ENCODE results near the gene MFAP2. TPM values are rescaled to one million over a fixed set of nuclear protein-coding genes. Genes with fewer than 3 reads are reported as not detected.

Gene MFAP2
- total RNA-seq, 1 donor from 2014 or later = 154 TPM

DNA sequence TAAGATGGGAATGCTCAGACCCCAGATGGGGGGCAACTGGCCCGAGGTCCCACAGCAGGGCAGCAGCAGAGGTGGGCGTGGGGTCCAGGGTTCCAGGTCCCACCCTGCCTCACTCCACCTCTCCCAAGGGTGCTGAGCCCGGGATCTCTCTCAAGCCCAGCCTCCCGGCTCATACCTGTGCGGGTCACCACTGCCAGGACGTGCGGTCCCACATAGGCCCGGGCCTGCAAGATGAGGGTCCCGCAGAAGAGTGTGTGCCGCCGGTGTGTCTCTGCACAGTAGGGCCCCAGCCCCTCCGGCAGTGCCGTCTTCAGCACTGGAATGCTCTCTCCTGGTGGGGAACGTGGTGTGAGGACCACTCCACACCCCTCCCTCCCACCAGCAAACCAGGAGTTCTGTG lies 16.4 kb upstream of the MFAP2 start:
- peaks cover 6% of the 10 kb centered on the region for H3K27me3 Mint-ChIP-seq (ENCODE audit: unreplicated experiment)
- no peaks in the 10 kb centered on the region for H3K4me1 Mint-ChIP-seq (ENCODE audit: unreplicated experiment)
- no peak overlapping the region for H3K4me3 Mint-ChIP-seq (ENCODE audit: unreplicated experiment)
- H3K36me3 Mint-ChIP-seq (ENCODE audit: low read depth, unreplicated experiment) = peaks cover 17% of the 10 kb centered on the region
- TF ChIP-seq, protein P1, sequence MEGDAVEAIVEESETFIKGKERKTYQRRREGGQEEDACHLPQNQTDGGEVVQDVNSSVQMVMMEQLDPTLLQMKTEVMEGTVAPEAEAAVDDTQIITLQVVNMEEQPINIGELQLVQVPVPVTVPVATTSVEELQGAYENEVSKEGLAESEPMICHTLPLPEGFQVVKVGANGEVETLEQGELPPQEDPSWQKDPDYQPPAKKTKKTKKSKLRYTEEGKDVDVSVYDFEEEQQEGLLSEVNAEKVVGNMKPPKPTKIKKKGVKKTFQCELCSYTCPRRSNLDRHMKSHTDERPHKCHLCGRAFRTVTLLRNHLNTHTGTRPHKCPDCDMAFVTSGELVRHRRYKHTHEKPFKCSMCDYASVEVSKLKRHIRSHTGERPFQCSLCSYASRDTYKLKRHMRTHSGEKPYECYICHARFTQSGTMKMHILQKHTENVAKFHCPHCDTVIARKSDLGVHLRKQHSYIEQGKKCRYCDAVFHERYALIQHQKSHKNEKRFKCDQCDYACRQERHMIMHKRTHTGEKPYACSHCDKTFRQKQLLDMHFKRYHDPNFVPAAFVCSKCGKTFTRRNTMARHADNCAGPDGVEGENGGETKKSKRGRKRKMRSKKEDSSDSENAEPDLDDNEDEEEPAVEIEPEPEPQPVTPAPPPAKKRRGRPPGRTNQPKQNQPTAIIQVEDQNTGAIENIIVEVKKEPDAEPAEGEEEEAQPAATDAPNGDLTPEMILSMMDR (IDR thresholded peaks at IDR 0.05; ENCODE audit: unreplicated experiment) = no peak
- no peak for DNase-seq (ENCODE audit: low spot score)
- H3K27ac Mint-ChIP-seq (ENCODE audit: unreplicated experiment) = no peak overlapping the region
- no peaks in the 10 kb centered on the region for H3K9me3 Mint-ChIP-seq (ENCODE audit: unreplicated experiment)

DNA sequence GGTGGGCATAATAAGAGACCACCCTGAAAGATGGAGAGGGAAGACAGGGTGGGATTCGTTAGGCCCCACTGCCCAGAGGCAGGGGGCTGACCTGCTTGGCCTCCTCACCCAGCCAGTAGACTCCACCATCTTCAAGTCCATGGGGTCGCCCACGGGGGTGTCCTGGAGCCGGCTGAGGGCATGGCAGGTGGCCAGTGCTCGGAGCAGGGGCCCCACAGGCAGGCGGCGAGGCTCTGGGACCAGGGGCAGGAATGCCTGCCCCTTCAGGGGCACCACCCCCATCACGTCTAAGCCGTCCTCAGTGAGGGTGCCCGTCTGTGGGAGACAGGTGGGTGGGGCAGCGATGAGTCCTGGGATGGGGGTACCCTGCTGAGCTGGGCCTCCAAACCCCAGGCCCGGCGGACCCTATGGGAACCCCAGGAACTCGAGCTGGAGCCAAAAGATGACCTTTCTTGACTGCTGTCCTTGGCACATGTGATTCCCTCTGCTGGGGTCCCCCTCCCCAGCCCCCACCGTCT lies 13.2 kb upstream of the MFAP2 start:
- Mint-ChIP-seq H3K9me3 (ENCODE audit: unreplicated experiment) (no peaks in the 10 kb centered on the region), H3K4me3 (ENCODE audit: unreplicated experiment) (no peak overlapping the region), H3K27me3 (ENCODE audit: unreplicated experiment) (peaks cover 3% of the 10 kb centered on the region), H3K4me1 (ENCODE audit: unreplicated experiment) (no peaks in the 10 kb centered on the region), H3K36me3 (ENCODE audit: low read depth, unreplicated experiment) (peaks cover 11% of the 10 kb centered on the region), H3K27ac (ENCODE audit: unreplicated experiment) (no peak overlapping the region)
- no peak for DNase-seq (ENCODE audit: low spot score)
- TF ChIP-seq, protein P1 (IDR thresholded peaks at IDR 0.05; ENCODE audit: unreplicated experiment) = no peak

DNA sequence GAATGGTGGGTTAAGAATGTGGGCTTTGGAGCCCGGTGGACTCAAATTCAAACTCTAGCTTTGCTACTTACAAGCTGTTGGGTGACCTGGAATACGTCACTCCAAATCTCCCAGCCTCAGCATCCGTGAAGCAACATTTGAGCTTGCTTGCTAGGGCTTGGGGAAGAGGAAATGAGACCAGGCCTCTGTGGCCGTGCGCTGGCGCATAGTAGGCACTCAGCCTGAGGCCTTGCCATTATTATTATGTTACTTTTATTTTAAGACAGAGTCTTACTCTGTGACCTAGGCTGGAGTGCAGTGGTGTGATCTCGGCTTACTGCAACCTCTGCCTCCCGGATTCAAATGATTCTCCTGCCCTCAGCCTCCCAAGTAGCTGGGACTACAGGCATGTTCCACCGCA lies 12.3 kb upstream of the MFAP2 start:
- no peaks in the 10 kb centered on the region for H3K9me3 Mint-ChIP-seq (ENCODE audit: unreplicated experiment)
- H3K27me3 Mint-ChIP-seq (ENCODE audit: unreplicated experiment) = peaks cover 3% of the 10 kb centered on the region
- H3K4me1 Mint-ChIP-seq (ENCODE audit: unreplicated experiment) = no peaks in the 10 kb centered on the region
- H3K36me3 Mint-ChIP-seq (ENCODE audit: low read depth, unreplicated experiment) = peaks cover 7% of the 10 kb centered on the region
- TF ChIP-seq, protein P1 (IDR thresholded peaks at IDR 0.05; ENCODE audit: unreplicated experiment) = no peak
- no peak overlapping the region for H3K4me3 Mint-ChIP-seq (ENCODE audit: unreplicated experiment)
- DNase-seq (ENCODE audit: low spot score) = no peak
- H3K27ac Mint-ChIP-seq (ENCODE audit: unreplicated experiment) = no peak overlapping the region

DNA sequence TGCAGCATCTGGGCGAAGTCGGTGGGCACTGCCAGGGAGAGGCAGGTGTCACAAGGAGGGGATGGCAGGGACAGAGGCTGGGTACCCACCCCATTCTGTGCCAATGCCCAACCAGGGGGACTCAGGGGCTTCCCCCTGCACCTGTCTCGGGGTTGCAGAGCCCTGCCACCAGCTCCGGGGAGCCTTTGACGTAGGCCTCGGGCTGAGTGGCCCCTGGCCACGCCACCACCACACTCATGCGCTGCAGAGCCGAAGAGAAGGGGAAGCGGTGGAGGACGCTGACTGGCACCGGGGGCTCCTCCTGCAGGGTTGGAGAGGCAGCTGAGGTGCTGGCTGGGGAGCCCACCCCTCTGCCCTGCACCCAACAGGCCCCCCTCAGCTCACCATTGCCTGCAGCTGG lies 11.7 kb upstream of the MFAP2 start:
- Mint-ChIP-seq H3K4me1 (ENCODE audit: unreplicated experiment) (no peaks in the 10 kb centered on the region), H3K4me3 (ENCODE audit: unreplicated experiment) (no peak overlapping the region), H3K27me3 (ENCODE audit: unreplicated experiment) (peaks cover 3% of the 10 kb centered on the region), H3K27ac (ENCODE audit: unreplicated experiment) (no peak overlapping the region), H3K36me3 (ENCODE audit: low read depth, unreplicated experiment) (peaks cover 7% of the 10 kb centered on the region), H3K9me3 (ENCODE audit: unreplicated experiment) (no peaks in the 10 kb centered on the region)
- no peak for DNase-seq (ENCODE audit: low spot score)
- TF ChIP-seq, protein P1 (IDR thresholded peaks at IDR 0.05; ENCODE audit: unreplicated experiment) = no peak

DNA sequence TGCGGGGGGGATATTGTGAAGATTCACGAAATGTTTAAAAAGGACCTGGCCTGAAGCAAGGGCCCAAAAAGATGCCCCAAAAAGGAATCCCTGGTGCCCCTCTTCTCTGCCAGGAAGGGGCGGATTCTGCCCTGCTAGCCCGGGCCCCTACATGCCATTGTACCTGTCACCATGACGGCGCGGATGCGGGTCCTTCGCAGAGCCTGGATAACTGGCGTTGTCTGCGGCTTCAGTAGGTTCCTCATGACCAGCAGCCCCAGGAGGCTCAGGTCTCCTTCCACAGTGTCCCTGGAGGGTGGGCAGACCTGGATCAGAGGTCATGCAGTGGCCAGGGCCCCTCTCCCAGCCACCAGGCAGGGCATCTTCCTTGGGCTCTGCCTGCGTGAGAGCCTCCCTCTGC lies 11.2 kb upstream of the MFAP2 start:
- peaks cover 7% of the 10 kb centered on the region for H3K36me3 Mint-ChIP-seq (ENCODE audit: low read depth, unreplicated experiment)

More for the DNA sequence above, 11.2 kb upstream of the MFAP2 start:
- no peak for DNase-seq (ENCODE audit: low spot score)
- peak overlapping the region; percentile 33 for H3K4me3 Mint-ChIP-seq (ENCODE audit: unreplicated experiment)
- no peak overlapping the region for H3K27ac Mint-ChIP-seq (ENCODE audit: unreplicated experiment)
- no peaks in the 10 kb centered on the region for H3K9me3 Mint-ChIP-seq (ENCODE audit: unreplicated experiment)
- H3K4me1 Mint-ChIP-seq (ENCODE audit: unreplicated experiment) = no peaks in the 10 kb centered on the region
- peaks cover 3% of the 10 kb centered on the region for H3K27me3 Mint-ChIP-seq (ENCODE audit: unreplicated experiment)
- TF ChIP-seq, protein P1 (IDR thresholded peaks at IDR 0.05; ENCODE audit: unreplicated experiment) = no peak

All from endothelial cell (in vitro differentiated cells).